ENCODE data around the gene MAGED1.

Gene MAGED1, protein sequence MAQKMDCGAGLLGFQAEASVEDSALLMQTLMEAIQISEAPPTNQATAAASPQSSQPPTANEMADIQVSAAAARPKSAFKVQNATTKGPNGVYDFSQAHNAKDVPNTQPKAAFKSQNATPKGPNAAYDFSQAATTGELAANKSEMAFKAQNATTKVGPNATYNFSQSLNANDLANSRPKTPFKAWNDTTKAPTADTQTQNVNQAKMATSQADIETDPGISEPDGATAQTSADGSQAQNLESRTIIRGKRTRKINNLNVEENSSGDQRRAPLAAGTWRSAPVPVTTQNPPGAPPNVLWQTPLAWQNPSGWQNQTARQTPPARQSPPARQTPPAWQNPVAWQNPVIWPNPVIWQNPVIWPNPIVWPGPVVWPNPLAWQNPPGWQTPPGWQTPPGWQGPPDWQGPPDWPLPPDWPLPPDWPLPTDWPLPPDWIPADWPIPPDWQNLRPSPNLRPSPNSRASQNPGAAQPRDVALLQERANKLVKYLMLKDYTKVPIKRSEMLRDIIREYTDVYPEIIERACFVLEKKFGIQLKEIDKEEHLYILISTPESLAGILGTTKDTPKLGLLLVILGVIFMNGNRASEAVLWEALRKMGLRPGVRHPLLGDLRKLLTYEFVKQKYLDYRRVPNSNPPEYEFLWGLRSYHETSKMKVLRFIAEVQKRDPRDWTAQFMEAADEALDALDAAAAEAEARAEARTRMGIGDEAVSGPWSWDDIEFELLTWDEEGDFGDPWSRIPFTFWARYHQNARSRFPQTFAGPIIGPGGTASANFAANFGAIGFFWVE

DNA sequence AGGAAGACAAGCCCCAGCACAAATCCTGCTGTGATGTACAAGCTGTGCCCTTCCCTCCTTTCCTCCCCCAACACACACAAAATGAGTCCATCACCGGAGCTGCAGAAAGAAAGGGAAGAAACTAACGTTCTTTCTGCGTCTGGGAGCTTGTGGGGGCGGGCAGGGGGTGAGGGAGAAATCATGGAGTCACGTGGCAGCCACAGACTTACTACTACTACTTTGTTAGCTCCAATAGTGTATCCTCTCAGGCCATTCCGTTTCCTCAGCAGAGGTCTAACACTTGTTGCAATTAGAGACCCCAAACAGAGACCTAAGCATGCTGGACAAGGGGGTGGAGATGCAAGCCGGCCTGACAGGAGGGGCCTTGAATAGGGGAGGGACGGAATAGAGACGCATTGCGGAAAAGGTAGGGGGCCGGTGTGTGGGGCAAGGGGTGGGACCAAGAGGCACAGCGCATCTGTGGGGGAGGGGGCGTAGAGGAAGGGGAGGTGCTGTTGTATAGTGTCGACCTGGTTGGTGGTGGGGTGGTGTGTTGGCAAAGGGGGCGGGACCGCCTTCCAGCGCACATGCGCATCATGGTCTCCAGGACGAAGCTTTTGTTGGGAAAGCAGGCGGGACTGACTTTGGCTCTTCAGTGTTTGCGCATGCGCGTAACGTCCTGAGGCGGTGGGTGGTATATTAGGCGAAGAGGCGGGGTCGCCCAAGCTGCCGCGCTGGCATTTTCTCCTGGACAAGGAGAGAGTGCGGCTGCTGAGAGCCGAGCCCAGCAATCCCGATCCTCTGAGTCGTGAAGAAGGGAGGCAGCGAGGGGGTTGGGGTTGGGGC, at the start of gene MAGED1:
Gene MAGED1 (plus strand): TSS at position 703 of the 825 bp plus-strand sequence. CDS start 682 bp downstream, outside the sequence.
- peak; percentile 41 for DNase-seq (ENCODE audit: low read depth)

DNA sequence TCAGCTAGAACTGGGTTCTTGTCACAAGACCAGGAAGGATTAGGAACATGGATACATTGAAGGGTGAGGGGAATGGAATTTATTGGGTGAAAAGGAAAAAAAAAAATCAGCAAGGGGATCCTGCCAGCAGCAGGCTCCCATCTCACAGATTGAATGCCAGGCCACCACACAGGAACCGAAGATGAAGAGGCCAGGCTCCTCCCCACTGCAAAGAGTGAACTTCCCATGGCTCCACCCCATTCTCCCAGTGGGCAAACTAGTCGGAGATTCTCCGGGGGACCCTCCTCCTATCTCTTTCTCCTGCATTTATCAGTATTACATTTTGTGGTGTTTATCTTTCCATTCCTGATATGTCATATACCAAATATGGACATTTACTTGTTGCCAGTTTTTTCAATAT, 46.0 kb upstream of the MAGED1 start:
- no peak for DNase-seq (ENCODE audit: low read depth)

DNA sequence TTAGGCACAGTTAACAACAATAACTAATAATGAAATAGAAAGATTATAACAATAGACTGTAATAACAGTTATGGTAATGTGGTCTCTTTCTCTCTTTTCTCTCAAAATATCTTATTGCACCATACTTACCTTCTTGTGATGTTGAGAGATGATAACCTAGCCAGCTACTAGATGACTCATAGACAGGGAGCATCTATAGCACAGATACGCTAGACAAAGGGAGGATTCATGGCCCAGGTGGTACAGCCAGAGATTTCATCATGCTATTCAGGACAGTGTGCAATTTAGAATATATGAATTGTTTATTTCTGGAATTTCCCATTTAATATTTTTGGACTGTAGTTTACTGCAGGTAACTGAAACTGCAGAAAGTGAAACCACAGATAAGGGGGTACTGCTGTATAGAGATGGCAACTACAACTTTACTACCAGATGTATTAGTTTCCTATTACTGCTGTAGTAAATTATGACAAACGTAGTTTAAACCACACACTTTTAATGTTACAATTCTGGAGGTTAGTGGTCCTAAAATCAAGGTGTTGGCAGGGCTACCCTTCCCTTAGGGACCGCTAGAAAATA, 41.8 kb upstream of the MAGED1 start:
- DNase-seq (ENCODE audit: low read depth) = no peak

DNA sequence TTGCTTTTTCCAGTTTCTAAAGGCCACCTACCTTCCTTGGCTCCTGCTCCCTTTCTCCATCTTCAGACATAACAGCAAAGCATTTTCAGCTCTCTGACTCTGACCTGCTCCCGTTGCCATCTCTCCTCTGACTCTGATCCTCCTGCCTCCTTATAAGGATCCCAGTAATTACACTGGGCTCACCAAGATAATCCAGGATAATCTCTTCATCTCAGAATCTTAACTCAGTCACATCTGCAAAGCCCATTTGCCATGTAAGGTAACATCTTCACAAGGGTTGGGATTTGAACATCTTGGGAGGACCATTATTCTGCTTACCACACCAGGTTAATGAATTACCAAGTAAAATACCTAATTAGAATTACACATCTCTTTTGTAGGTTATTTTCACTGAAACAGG, 41.3 kb upstream of the MAGED1 start:
- DNase-seq (ENCODE audit: low read depth) = no peak

DNA sequence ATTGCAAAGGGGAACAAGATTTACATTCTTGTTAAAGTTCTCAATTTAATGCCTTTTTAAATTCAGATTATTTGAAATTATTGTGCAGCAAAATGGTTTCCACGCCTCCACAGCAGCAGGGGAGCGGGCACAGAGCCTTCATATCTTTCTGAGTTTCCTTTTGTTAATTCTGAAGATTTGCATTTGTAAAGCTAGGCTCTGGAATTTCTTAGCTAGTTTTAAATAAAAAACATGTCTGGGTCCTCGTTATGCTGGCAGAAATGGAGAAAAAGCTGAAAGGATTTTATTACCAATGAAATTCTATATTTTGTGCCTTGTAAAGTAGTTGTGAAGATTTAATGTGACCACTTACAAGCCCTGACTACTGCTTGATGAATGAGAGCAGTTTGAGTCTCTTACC, 40.8 kb upstream of the MAGED1 start:
- DNase-seq (ENCODE audit: low read depth) = no peak

DNA sequence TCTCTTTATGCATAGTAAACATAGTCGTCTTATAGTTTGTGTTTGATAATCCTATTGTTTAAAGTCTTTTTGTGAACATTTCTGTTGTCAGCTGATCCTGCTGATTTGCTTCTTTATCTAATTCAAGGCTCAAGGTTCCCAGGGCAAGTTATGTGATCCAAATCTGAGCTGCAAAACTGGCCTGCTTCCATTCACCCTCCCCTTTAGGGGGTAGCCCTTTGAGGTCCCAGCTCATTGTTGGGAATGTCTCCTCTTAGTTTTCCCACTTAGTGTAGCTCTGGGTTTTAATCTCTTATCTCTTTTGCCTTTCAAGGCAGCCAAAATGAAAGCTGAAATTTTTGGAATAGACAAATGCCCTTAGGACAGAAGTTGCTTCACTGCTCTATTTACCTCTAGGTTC, 40.2 kb upstream of the MAGED1 start:
- DNase-seq (ENCODE audit: low read depth) = no peak

DNA sequence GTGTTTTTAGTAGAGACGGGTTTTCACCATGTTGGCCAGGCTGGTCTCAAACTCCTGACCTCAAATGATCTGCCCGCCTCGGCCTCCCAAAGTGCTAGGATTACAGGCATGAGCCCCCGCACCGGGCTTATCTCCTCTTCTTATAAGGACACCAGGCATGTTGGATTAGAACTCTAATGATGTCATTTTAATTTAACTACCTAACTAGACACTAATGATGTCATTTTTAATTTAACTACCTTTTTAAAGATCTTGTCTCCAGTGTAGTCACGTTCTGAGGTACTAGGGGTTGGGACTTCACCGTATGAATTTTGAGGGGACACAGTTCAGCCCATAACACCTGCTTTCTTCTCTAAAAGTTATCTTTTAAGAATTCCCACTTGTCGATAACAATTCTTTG, 37.7 kb upstream of the MAGED1 start:
- no peak for DNase-seq (ENCODE audit: low read depth)

DNA sequence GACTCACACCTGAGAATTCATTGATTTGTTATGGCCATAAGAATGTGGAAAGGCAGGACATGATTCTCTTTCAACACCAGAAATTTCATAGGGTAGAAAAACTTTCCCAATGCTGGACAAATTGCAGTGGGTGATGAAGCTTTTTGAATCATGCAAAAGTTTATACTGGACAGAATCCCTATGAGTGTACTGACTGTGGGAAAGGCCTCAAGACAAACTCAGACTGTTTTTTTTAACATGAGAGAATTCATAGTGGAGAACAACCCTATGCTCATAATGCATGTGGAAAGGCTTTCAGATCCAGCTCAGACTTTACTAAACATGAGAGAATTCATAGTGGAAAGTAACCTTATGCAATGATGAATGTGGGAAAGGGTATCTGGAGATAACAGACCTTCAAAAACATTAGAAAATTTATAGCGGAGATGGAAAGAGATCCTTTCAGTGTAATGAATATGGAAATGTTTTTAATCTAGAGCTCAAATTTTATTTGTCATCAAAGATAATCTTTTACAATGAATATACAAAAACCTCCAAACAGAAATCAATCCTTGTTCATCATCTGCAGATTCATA, 36.2 kb upstream of the MAGED1 start:
- DNase-seq (ENCODE audit: low read depth) = no peak

DNA sequence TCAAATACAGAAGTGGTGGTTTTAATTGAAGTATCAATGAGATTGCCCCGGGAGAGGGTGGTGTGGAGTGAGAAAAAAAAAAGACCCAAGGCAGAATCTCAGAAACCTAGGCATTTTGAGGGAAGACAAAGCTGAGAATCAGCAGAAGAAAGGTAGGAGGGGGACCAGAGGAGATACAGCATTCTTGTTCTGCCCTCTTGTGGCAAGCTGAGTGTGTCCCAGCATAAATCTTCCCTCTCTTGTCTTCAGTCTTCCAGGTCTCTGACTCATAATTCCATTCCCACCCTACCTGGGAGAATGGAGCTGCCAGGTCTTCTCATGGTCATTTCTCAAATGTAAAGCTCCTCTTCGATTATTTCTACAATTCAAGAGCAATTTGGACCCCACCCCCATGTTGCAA, 32.7 kb upstream of the MAGED1 start:
- DNase-seq (ENCODE audit: low read depth) = no peak

DNA sequence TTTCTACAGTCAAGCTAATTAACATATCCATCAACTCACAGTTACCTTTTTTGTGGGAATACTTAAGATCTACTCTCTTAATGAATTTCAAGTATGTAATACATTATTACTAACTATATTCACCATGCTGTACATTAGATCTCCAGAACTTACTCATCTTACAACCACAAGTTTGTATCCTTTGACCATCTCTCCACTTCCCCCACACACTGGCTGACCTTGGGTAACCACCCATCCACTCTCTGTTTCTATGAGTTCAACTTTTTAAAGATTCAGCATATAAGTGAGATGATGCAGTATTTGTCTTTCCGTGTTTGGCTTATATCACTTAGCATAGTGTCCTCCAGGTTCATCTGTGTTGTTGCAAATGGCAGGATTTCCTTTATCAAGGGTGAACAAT, 30.5 kb upstream of the MAGED1 start:
- no peak for DNase-seq (ENCODE audit: low read depth)

DNA sequence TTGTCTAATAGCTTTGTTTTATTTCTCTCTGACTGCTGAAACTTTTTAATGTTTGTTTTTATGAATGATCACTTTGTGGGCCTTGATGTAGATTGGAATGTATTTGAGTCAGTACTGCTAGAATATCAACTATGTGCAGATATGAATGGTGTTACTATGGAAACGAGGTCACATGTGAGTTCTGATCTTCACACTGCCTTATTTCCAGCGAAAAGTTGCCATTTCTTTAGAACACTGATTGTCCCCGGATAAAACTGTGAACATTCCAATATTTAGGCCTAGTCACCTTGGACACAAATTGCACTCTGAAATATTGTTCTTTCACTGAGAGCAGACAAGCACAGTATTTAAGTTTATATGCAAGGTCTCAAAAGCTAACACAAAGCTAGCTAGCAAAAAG, 27.2 kb upstream of the MAGED1 start:
- no peak for DNase-seq (ENCODE audit: low read depth)

DNA sequence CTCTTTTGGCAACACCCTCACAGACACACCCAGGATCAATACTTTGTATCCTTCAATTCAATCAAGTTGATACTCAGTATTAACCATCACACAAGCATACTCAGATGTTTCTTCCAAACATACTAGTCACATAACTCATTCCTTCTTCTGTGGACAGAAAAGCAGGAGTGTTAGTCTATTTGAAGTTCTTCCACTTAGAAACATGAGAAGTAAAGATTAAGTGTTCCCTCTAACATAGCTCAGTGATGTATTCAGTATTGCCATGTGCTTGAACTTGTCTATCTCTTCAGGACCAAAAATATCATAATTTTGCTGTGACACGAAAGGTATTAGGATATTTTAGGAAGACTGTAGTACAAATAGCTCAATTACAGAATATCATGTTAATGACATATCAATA, 25.8 kb upstream of the MAGED1 start:
- no peak for DNase-seq (ENCODE audit: low read depth)

DNA sequence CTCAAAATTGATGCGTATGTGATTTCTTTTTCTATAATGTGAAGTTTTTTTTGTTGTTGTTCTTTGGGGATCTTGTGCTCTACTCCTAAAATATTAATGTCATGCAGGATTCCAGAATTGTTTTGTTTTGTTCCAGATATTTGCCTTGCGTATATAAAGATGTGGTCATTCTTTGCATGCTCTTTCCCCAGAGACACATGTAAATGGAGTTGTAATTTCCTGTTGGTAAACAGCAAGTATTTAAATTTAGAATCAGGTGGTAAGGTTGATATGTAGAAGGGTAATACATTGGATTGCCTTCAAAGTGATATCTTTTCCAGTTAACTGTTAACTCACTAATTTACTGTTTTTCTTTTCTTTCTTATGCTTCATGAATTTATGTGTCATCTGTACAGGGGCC, 23.1 kb upstream of the MAGED1 start:
- DNase-seq (ENCODE audit: low read depth) = no peak

DNA sequence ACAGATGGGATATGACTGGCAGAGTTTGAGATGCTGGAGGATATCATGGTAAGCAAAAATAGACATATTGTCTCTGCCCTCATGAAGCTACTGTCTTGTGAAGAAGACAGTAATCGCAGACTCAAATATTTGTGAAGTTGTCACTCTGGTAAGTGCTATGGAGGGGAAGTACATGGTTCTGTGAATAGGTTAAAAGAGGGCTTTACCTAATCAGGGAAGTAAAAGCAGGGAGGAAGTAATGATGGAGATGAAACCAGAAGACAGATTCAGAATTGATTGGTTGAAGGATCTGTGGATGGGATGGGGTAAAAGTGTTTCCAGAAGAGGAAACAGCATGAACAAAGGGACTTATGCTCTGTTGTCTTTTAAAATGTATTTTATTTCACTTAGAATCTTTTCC, 19.3 kb upstream of the MAGED1 start:
- DNase-seq (ENCODE audit: low read depth) = no peak

DNA sequence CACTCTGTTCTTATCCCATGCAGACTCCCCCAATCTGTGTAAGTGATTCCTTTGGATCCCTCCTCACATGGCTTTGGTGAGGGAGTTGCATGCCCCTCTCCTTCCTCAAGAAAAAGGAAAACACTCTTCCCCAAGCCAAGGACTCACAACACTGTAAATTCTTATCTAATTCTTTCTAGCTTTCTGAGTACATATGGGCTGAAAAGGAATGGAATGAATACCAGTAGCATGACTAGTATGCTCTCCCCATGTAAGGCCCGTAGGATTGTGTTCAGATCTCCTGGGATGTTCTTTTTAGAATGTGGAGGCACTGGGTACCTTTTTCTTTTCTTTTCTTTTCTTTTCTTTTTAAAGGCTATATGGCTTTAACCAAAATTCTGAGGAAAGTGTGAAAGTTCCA, 17.0 kb upstream of the MAGED1 start:
- DNase-seq (ENCODE audit: low read depth) = no peak

DNA sequence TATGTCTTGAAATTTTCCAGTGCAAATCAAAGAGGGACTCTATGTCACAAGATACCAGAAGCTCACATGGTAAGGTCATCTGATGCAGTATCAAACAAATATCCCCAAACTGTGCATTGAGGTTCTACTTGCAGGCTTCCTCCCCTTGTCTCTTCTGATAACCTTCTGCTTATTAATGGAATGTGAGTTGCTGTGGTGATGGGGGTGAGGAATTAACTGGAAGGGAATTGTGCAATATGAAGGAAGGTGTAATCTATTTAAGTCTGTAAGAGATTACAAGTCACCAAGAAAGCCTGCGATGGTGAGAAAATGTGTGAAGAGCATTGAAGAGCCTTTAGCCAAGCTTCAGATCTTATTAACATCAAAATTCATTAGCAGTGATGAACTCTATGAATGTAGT, 15.4 kb upstream of the MAGED1 start:
- no peak for DNase-seq (ENCODE audit: low read depth)

DNA sequence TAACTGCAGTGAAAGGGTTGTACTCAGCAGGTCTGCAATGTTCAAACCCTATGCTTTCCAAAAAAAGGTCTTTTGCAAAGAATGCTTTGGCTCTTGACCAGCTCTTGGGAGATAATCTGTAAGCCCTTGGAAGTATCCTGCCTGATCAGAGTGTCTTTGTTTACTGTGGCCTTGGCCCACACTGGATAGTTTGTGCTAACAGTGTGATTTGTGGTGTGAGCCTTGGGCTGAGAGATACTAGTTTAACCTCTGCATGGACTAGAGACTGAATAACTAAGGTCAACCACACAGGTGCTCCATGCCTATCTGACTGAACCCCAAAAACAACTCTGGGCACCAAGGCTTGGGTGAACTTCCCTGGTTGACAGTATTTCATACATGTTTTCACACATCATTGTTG, 3.6 kb upstream of the MAGED1 start:
- DNase-seq (ENCODE audit: low read depth) = no peak

DNA sequence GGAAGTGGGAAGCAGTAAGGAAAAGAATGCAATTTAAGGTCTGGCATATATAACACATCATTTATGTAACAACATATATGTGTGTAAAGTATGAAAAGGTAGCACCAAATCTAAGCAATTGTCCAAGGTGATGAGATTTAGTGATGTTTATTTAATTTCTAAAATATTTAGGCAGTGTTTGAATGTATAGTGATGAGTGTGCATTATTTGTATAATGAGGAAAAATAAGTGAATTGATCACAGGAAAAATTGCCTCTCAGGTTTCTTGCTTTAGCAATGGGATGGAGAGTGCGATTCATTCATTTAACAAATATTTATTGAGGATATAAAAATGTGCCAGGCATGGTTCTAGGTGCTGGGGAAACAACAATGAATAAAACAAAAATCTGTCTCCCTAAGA, 2.2 kb upstream of the MAGED1 start:
- DNase-seq (ENCODE audit: low read depth) = no peak

DNA sequence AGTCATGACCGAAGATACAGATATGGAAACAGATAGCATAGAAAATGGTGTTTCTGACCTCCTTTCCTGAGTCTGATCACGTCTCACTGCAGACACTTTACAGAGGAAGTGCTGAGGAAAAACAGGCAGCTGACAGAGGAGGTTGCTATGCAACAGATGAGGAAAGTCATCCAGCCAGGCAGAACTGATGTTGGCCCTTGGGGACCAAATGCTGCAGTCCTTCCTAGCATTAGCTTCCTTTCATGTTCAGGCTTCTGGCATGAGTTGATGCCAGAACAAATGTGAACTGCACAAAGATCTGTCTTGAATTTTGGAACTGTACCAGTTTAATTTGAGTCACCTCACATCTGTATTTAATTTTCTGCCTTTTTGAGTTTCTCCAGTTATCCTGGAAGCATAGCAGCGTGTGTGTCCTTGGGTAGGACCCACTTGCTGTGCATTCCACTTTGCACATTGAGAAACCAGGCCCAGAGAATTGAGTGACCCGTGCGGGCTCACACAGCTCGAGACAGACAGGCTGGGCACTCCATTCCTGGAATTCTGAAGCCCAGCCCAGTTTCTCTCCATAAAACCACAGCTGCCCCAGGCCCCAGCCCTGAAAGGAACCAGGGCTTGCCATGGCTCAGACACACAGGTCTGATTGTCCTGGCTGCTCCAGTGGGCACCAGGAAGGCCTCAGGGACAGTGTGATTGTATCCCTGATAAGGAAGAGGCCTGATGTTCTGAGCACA, 1.4 kb upstream of the MAGED1 start:
- no peak for DNase-seq (ENCODE audit: low read depth)

DNA sequence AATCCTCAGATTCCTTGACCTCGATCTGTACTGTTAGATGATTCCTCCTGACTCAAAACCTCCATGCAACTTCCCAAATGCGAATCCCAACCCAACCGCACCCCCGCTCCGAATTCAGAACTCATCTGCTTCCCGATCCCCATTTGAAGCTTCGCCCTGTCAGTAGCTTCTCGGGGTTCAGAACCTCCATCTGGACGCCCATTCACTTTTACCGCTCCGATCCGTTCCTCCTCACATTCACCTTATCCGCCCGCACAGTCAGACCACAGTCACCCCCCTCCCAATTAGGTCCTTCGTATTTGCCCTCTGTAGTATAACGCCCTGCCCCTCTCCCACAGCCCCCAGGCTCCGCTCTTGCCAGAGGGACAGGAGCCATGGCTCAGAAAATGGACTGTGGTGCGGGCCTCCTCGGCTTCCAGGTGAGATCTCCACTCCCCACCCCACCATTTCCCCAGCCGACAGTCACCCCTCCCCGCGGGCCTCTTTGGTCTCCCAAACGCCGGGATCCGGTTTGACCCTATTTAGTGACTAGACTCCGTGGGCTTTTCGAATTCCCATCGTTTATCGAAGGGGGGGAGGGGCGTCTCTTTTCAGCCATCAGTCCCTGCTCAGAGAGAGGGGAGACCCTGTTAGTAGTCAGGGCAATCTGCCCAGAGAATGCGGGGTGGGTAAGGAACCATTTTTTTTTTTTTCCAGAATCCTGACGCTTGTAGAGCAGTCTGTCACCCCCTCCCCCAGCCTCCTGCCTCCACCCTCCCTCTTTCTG, 691 bp downstream of the MAGED1 start:
- no peak for DNase-seq (ENCODE audit: low read depth)
